HCT116 (cell line): ENCODE results near the gene ITIH6. TPM values are rescaled to one million over a fixed set of nuclear protein-coding genes. Genes with fewer than 3 reads are reported as not detected.

ENCODE experiments used
- ATAC-seq: fragments of 200-7000 bp; cut with Tn5 transposase; 2 replicates; pipeline ENCODE4 v1.9.1; 2020; ENCODE audit warnings: mild to moderate bottlenecking, moderate library complexity
- BruUV-seq: library from RNA; stranded (reverse); fragments of 400-500 nt; replicated peaks from 2 replicates; lab custom pipeline; 2021; lab: Mats Ljungman, UMichigan
- CTCF ChIA-PET: fragments of 300-600 bp; sonication (Branson Sonifier 250); formaldehyde crosslinking; loops from one replicate; lab custom pipeline; 2021; ENCODE audit warnings: antibody characterized with exemption; lab: Charles Lee
- POLR2A ChIA-PET: fragments of 300-600, 350-600 bp; sonication (Branson Sonifier 250); formaldehyde crosslinking; loops from one replicate; lab custom pipeline; 2021; ENCODE audit warnings: antibody characterized with exemption; lab: Charles Lee
- RAD21 ChIA-PET, 2 experiments: fragments of 300-600 bp; sonication (Branson Sonifier 250); formaldehyde crosslinking; loops; one replicate each; lab custom pipeline; 2023; ENCODE audit warnings: low total read pairs in 2 of 2; ENCODE audit not compliant: uncharacterized antibody in 2 of 2, unreplicated experiment in 2 of 2, low non-redundant PET in 1 of 2; lab: Charles Lee
- DNase-seq: peaks from one replicate; pipeline ENCODE4 v3.0.0-alpha.2; 2010; ENCODE audit warnings: low read depth, low spot score
- H2AFZ ChIP-seq: fragments of 200-600 bp; shearing (Covaris generic), sonication (generic); 2 replicates; pipeline ENCODE4 v1.6.1; 2017; ENCODE audit warnings: low read depth, mixed run types, mixed read lengths, antibody characterized with exemption, low read length; ENCODE audit not compliant: poor library complexity, severe bottlenecking
- H3K27ac ChIP-seq: 2 replicates; pipeline ENCODE4 v1.5.1; 2012; ENCODE audit warnings: low read depth, low read length
- H3K27me3 ChIP-seq: fragments of 200-600 bp; sonication (generic); 2 replicates; pipeline ENCODE4 v1.6.1; 2016; ENCODE audit warnings: mixed run types, low read length, mixed read lengths; ENCODE audit not compliant: insufficient read depth
- H3K36me3 ChIP-seq, 2 experiments: fragments of 200-500 bp in 1 of 2; fragments of 200-600 bp in 1 of 2; sonication (Bioruptor generic) in 1 of 2; sonication (generic) in 1 of 2; 2 replicates each; pipeline versions ENCODE4 v1.5.1 to v1.6.1; 2014 to 2016; ENCODE audit warnings: low read length in 2 of 2, inconsistent platforms in 1 of 2, mixed read lengths in 1 of 2, mixed run types in 1 of 2; ENCODE audit not compliant: insufficient read depth in 2 of 2, control insufficient read depth in 1 of 2
- H3K4me1 ChIP-seq, 2 experiments: fragments of 200-600 bp in 1 of 2; sonication (generic) in 1 of 2; 2 replicates each; pipeline versions ENCODE4 v1.5.1 to v1.6.1; 2012 to 2017; ENCODE audit warnings: low read length in 2 of 2, inconsistent platforms in 1 of 2, mild to moderate bottlenecking in 1 of 2, mixed read lengths in 1 of 2, mixed run types in 1 of 2, moderate library complexity in 1 of 2; ENCODE audit not compliant: insufficient read depth in 2 of 2, control insufficient read depth in 1 of 2
- H3K4me2 ChIP-seq: fragments of 200-600 bp; sonication (generic); 2 replicates; pipeline ENCODE4 v1.6.1; 2017; ENCODE audit warnings: mixed run types, low read length, mixed read lengths
- H3K4me3 ChIP-seq, 2 experiments: fragments of 200-600 bp in 1 of 2; sonication (generic) in 1 of 2; replicated peaks in 1 of 2; 2 replicates each; pipeline ENCODE4 v1.5.1; 2011 to 2016; ENCODE audit warnings: low read length in 2 of 2, control low read depth in 1 of 2, low read depth in 1 of 2, mild to moderate bottlenecking in 1 of 2, mixed read lengths in 1 of 2, mixed run types in 1 of 2
- H3K79me2 ChIP-seq: fragments of 200-600 bp; sonication (generic); 2 replicates; pipeline ENCODE4 v1.6.1; 2017; ENCODE audit warnings: mild to moderate bottlenecking, mixed run types, low read length, moderate library complexity, mixed read lengths; ENCODE audit not compliant: insufficient read depth
- H3K9ac ChIP-seq: fragments of 200-600 bp; sonication (generic); 2 replicates; pipeline ENCODE4 v1.6.1; 2016; ENCODE audit warnings: low read length, mixed read lengths
- H3K9me2 ChIP-seq: fragments of 200-600 bp; sonication (generic), shearing (Covaris generic); 2 replicates; pipeline ENCODE4 v1.6.1; 2017; ENCODE audit warnings: mixed run types, mild to moderate bottlenecking, moderate library complexity; ENCODE audit not compliant: insufficient read depth
- H3K9me3 ChIP-seq, 2 experiments: fragments of 200-500 bp in 1 of 2; fragments of 200-600 bp in 1 of 2; sonication (Bioruptor generic) in 1 of 2; sonication (generic) in 1 of 2; 2 replicates each; pipeline ENCODE4 v1.6.1; 2014 to 2017; ENCODE audit warnings: low read length in 2 of 2, mixed read lengths in 2 of 2, inconsistent platforms in 1 of 2, low read depth in 1 of 2, mild to moderate bottlenecking in 1 of 2, mixed run types in 1 of 2, moderate library complexity in 1 of 2; ENCODE audit not compliant: control insufficient read depth in 1 of 2, insufficient read depth in 1 of 2
- H4K20me1 ChIP-seq: fragments of 200-600 bp; sonication (generic), shearing (Covaris generic); 2 replicates; pipeline ENCODE4 v1.6.1; 2017; ENCODE audit warnings: mixed run types, mild to moderate bottlenecking, moderate library complexity; ENCODE audit not compliant: insufficient read depth
- CBX3 ChIP-seq: IDR thresholded peaks from 2 replicates; pipeline ENCODE4 v1.6.1; 2012; ENCODE audit warnings: low read depth
- EGR1 ChIP-seq: IDR thresholded peaks from 2 replicates; pipeline ENCODE4 v1.6.1; 2012; ENCODE audit warnings: low read depth
- ELF1 ChIP-seq: IDR thresholded peaks from 2 replicates; pipeline ENCODE4 v1.6.1; 2012; ENCODE audit warnings: low read depth, borderline replicate concordance
- EZH2phosphoT487 ChIP-seq: fragments of 200-600 bp; IDR thresholded peaks from 2 replicates; pipeline ENCODE4 v1.6.1; 2018; ENCODE audit warnings: antibody characterized with exemption, borderline replicate concordance
- FOSL1 ChIP-seq: IDR thresholded peaks from 2 replicates; pipeline ENCODE4 v1.6.1; 2012; ENCODE audit warnings: low read depth
- SIN3A ChIP-seq: IDR thresholded peaks from 2 replicates; pipeline ENCODE4 v1.6.1; 2012; ENCODE audit warnings: low read depth
- SP1 ChIP-seq: IDR thresholded peaks from 2 replicates; pipeline ENCODE4 v1.6.1; 2012; ENCODE audit warnings: low read depth
- SRF ChIP-seq: IDR thresholded peaks from 2 replicates; pipeline ENCODE4 v1.6.1; 2012; ENCODE audit warnings: low read depth
- TCF7L2 ChIP-seq: IDR thresholded peaks from 2 replicates; pipeline ENCODE4 v1.7.0; 2011; ENCODE audit warnings: borderline replicate concordance, inconsistent platforms; ENCODE audit not compliant: insufficient read depth, insufficient read length; ENCODE audit errors: extremely low read depth
- YY1 ChIP-seq: IDR thresholded peaks from 2 replicates; pipeline ENCODE4 v1.6.1; 2011; ENCODE audit warnings: low read length, low read depth, moderate library complexity, mild to moderate bottlenecking; ENCODE audit not compliant: insufficient replicate concordance; ENCODE audit errors: extremely low read depth
- ZFX ChIP-seq: fragments of 450-650 bp; IDR thresholded peaks from 2 replicates; pipeline ENCODE4 v1.6.1; 2017
- ZNF274 ChIP-seq: fragments of 200-500 bp; sonication (Bioruptor generic); IDR thresholded peaks from 2 replicates; pipeline ENCODE4 v1.6.1; 2014; ENCODE audit warnings: mild to moderate bottlenecking, low read depth, low read length, inconsistent platforms
- intact Hi-C: fragments of 100-400 bp; cut with micrococcal nuclease; formaldehyde crosslinking; loops from 2 replicates; pipeline ENCODE4 v1.10.0; 2022
- total RNA-seq: library from RNA; stranded (reverse); gene quantifications from one replicate; pipeline ENCODE4 v1.2.1, GENCODE V29; 2021; ENCODE audit not compliant: unreplicated experiment
- TF ChIP-seq, protein P1 (sequence below): IDR thresholded peaks from 2 replicates; pipeline ENCODE4 v1.6.1; 2011; ENCODE audit warnings: mild to moderate bottlenecking, low read length, moderate library complexity; ENCODE audit not compliant: insufficient replicate concordance; ENCODE audit errors: extremely low read depth
- TF ChIP-seq, protein P2 (sequence below), 3 experiments: fragments of 200-600 bp in 1 of 3; sonication (generic) in 1 of 3; IDR thresholded peaks in 2 of 3; conservative IDR thresholded peaks in 1 of 3; 2 replicates each; pipeline ENCODE4 v1.5.1; 2012 to 2017; ENCODE audit warnings: low read depth in 2 of 3, low read length in 2 of 3, antibody characterized with exemption in 1 of 3, borderline replicate concordance in 1 of 3, control low read depth in 1 of 3, mild to moderate bottlenecking in 1 of 3, mixed read lengths in 1 of 3, mixed run types in 1 of 3, moderate library complexity in 1 of 3; ENCODE audit not compliant: insufficient read depth in 1 of 3

The ITIH6 gene
- total RNA-seq, 1 experiment from 2014 or later = not detected

DNA sequence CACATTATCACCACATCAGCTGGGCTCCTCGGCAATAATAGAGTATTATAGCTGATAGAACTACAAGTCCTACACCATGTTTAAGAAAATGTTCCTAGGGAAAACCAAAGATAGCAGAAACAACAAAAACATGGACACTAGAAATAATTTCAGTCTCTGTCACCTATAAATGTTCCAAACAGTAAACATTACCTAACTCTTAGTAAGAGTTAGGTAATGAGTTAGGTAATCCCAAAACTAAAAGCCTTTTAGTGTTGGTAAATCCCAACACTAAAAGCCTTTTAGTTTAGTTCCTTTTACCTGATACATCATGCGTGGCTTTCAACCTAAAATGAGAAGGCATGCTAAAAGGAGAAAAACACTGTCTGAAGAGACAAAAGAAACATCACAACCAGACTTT is 45.0 kb upstream of the ITIH6 start:
- no peak overlapping the region for H2AFZ ChIP-seq
- no peaks in the 10 kb centered on the region for H3K27me3 ChIP-seq
- H3K4me2 ChIP-seq = no peak overlapping the region
- intact Hi-C loops = no loop called here
- H3K79me2 ChIP-seq = no peaks in the 10 kb centered on the region
- ChIA-PET CTCF (no interaction called here), RAD21 (no interaction called here), POLR2A (no interaction called here)
- no peak overlapping the region for H3K27ac ChIP-seq
- no peak for DNase-seq
- H3K36me3 ChIP-seq = no peaks in the 10 kb centered on the region
- no peaks in the 10 kb centered on the region for H3K9me2 ChIP-seq
- H3K4me1 ChIP-seq = no peaks in the 10 kb centered on the region
- no peak overlapping the region for H3K4me3 ChIP-seq
- ATAC-seq = no peak
- TF ChIP-seq YY1 (no peak), CBX3 (no peak), EZH2phosphoT487 (no peak), ZFX (no peak), SP1 (no peak), FOSL1 (no peak)
- no peak overlapping the region for H3K9ac ChIP-seq
- BruUV-seq = no TSS peak
- no peaks in the 10 kb centered on the region for H3K9me3 ChIP-seq
- no peaks in the 10 kb centered on the region for H4K20me1 ChIP-seq

DNA sequence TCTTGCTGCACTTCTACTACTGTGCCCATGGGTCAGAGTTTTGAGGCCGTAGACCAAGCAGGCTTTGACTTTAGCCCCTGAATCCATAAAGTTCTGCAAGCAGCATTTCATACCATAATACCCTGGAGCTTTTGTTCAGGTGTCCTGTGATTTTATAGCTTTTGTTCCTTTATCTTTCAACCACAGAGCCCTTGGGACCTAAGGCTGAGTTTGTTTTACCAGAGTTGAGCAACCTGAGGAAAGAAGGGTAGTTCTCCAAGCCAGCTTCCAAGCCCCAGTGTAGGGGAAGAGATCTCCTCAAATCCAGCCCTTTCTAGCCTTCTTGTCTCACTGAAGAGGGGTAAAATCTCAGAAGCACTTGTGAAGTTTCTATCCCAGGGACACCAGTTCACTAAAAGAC is 44.6 kb upstream of the ITIH6 start:
- Histone ChIP-seq H3K4me2 (no peak overlapping the region), H4K20me1 (no peaks in the 10 kb centered on the region), H3K9me2 (no peaks in the 10 kb centered on the region), H3K4me3 (no peak overlapping the region), H3K36me3 (no peaks in the 10 kb centered on the region), H2AFZ (no peak overlapping the region), H3K79me2 (no peaks in the 10 kb centered on the region), H3K9ac (no peak overlapping the region)
- RAD21 ChIA-PET = no interaction called here
- no peak for DNase-seq
- CTCF ChIA-PET = no interaction called here
- BruUV-seq = no TSS peak
- TF ChIP-seq ZNF274 = no peak
- TF ChIP-seq FOSL1 = no peak
- TF ChIP-seq YY1 = no peak
- no peak for TF ChIP-seq CBX3
- no peak for TF ChIP-seq SIN3A
- no peak for TF ChIP-seq SP1
- no peak for TF ChIP-seq TCF7L2
- no peak for TF ChIP-seq SRF
- TF ChIP-seq ELF1 = no peak
- no peak for TF ChIP-seq EGR1
- TF ChIP-seq, protein P1, sequence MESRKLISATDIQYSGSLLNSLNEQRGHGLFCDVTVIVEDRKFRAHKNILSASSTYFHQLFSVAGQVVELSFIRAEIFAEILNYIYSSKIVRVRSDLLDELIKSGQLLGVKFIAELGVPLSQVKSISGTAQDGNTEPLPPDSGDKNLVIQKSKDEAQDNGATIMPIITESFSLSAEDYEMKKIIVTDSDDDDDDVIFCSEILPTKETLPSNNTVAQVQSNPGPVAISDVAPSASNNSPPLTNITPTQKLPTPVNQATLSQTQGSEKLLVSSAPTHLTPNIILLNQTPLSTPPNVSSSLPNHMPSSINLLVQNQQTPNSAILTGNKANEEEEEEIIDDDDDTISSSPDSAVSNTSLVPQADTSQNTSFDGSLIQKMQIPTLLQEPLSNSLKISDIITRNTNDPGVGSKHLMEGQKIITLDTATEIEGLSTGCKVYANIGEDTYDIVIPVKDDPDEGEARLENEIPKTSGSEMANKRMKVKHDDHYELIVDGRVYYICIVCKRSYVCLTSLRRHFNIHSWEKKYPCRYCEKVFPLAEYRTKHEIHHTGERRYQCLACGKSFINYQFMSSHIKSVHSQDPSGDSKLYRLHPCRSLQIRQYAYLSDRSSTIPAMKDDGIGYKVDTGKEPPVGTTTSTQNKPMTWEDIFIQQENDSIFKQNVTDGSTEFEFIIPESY = no peak
- no peak for TF ChIP-seq ZFX
- TF ChIP-seq, protein P2, sequence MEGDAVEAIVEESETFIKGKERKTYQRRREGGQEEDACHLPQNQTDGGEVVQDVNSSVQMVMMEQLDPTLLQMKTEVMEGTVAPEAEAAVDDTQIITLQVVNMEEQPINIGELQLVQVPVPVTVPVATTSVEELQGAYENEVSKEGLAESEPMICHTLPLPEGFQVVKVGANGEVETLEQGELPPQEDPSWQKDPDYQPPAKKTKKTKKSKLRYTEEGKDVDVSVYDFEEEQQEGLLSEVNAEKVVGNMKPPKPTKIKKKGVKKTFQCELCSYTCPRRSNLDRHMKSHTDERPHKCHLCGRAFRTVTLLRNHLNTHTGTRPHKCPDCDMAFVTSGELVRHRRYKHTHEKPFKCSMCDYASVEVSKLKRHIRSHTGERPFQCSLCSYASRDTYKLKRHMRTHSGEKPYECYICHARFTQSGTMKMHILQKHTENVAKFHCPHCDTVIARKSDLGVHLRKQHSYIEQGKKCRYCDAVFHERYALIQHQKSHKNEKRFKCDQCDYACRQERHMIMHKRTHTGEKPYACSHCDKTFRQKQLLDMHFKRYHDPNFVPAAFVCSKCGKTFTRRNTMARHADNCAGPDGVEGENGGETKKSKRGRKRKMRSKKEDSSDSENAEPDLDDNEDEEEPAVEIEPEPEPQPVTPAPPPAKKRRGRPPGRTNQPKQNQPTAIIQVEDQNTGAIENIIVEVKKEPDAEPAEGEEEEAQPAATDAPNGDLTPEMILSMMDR (IDR thresholded peaks at IDR 0.05 in 2 of 3, conservative IDR thresholded peaks at IDR 0.05 in 1 of 3; ENCODE audit: borderline replicate concordance in 1 of 3, insufficient read depth in 1 of 3, low read depth in 2 of 3, low read length in 2 of 3) = no peak
- TF ChIP-seq, all 23 proteins: peak for 0
- H3K27ac ChIP-seq = no peak overlapping the region
- intact Hi-C loops = no loop called here
- no peaks in the 10 kb centered on the region for H3K4me1 ChIP-seq
- H3K9me3 ChIP-seq = no peaks in the 10 kb centered on the region
- no peak for ATAC-seq
- POLR2A ChIA-PET = no interaction called here
- H3K27me3 ChIP-seq = no peaks in the 10 kb centered on the region
